ENCODE results near the gene RAD51B.
A peak's percentile ranks its signal among the peaks of the same experiment; 100 is the strongest.

Gene RAD51B

DNA sequence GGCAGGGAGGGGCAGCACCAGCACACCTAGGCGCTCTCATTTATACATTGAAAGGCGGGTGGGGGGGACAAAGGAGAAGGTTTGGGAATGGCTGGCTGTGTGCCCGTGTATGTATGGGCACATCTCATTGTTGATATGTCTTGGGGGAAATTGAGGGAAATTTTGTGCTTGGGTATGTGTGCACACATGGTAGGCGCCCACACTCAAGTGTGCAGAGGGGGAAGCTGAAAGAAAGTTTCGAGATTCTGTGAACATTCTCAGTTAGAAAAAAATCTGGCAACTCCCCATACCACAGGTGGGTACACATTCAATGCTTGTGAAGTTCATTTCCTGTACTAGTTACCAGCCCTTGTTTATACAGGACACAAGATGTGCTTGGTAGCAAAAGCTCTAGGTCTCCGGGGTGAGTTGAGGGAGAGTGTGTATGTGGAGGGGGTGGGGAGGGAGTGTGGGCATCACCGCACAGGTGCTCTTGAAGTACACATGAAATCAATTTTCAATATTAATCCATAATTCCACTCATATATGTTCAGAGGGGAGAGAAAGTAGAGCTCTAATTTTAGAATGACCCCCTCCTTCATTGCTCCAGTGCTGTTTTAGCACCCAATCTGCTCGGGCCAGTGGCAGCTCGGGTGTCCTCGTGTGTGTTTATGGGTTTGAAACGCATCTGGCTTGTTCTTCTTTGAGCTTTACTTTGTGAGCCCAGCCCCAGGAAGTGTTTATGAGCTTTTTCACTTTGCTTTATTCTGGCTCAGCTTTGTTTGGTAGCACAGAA lies 687.3 kb downstream of the RAD51B start:
- no peak for DNase-seq

DNA sequence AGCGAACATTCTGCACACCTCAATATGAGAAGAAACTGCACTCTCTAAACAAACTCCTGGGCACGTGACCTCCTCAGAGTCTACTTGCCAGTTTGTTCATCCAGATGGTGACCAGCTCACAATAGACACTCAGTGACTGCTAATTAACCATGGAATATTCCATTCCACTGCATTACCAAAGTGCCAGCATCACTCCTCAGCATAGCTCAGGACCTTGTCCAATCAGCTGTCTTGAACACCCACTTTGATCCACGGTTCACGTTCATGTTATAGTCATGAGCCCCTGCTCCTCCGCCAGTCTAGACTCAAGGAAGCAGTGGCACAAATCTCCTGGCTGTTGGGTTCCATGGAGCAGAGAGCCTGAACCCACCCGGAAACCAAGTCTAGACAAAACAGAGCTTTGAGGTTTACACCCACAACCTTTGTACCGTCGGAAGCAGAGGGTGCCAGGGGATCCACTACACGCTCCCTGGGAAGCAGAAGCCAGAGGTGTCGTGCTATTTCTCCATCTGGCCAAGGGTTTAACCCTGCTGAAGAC lies 688.0 kb downstream of the RAD51B start:
- no peak for DNase-seq

DNA sequence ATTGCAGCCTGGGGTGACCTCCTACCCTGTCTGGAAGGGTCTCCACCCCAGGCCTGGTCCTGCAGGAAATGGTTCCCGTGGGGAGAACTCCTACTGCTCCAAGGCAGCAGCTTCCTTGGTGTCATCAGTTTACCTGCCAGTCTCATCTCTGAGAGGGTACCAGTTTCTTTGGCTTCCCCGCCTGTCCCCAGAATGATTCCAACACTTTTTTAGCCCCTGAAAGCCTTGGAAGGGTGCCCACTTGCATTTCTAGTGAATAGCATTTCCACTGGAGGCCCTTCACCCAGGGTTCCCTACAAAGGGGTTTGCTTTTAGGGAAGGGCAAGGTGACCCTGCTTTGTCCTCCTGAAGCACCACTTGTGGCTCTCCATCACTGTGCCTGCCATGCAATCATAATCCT lies 689.0 kb downstream of the RAD51B start:
- DNase-seq: no peak

DNA sequence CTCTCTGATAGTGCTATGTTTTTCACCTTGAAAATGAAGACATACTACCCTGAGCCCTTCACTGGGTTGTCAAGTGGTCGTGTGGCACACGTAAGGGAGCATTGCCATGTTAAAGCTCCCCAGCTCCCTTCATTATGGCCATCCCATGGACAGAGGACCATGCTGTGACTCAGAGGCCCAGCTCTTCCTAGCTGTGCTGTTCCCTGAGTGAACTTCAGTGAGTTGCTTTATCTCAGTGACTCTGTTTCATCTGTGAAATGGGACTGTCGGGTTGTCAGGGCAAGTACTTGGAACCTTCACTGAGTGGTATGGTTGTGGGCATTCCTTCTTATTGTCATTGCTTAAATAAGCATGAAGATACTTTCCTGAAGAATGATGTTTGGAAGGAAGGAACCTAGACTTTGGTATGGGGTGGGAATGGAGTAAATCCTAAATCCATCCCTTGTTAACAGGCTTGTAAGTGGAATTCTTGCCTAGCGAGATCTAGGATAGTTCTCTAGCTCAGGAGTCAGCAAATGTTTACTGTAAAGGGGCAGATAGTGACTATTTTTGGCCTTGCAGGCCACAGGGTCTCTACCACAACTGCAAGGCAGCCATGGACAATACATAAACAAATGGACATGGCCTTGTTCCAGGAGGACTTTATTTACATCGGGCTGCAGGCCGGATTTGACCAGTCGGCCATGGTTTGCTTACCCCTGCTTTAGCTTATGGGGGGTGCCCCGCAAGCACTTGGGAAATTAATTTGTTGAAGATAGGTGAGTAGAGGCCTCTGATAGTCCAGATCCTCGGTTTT lies 689.8 kb downstream of the RAD51B start:
- no peak for DNase-seq

DNA sequence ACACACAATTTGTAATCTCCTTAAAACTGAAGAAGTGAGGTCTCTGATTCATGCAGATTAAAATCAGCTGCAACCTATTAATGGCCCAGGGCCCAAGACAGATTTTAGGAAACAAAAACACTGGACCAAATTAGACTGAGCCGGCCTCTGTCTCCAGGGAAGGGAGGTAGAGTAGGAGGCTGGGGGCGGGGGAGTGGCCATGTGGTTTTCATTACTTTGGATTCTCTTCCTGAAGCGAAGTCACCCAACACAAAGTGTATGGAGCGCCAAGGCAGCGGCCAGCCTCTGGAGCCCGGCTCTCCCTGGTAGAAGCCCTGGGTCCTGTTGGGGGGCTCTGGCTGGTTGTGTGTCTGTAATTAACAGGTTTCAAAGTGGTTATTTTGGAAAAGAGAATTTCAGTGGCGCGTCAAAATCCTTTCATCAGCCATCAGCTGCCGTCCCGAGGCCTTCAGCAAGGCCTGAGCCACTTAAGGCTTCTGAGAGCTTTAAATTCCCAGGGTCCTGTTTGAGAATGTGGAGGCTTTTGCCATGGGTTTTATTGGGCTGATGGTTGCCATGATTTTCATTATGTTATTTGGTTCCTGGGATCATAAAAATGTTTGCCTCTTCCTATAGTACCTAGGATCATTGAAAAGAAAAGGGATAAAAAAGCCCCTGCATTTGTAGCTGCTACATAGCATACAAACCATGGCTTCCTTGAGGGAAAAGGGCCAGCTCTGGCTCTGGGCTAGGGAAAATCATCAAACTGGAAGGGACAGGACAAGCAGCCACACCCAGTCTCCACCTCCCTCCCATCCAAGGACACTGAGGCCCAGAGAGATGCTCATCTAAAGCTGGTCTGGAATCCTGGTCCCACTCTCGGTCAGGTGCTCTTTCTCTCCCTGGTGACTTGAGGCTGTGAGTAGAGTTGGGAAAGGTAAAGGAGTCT lies 690.9 kb downstream of the RAD51B start:
- peak; percentile 61 for DNase-seq

DNA sequence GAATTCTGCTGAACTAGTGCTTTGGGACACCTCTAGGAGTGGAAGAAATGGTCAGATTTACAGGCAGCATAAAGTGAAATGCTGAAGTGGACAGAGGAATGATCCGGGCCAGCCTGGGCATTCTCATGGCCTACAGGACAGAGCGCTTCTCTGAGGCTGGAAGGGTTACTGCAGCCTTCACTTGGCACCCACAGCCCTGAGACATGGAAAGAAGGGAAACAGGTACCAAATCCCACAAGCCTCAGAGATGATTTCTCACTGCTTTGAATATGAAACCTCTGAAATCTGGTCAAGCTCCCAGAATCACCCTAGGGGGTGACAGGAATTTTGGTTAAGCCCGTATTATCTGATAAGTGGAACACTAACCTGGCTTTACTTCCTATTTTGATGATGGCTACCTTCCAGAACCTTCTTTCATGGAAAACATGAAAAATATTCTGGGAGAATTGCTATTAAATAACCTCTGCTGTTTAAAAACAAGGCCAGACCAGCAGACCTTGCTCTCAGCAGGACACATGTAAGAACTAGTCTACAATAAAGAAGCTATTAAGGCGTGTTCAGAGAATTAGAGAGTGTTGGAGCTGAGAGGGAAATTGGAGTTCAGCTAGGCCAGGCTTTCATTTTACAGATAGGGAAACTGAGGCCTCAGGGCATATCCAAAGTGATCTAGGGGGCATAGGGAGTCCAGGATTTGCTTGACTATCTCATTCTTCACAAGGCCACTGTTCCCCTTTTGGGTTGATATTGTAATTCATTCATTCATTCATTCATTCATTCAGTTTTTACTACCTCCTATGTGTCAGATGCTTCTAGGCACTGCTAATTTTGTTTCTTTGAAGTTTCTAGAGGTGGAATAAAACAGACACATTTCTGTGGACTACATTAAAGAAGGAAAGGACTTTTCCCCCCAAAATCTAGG lies 691.8 kb downstream of the RAD51B start:
- DNase-seq: no peak

DNA sequence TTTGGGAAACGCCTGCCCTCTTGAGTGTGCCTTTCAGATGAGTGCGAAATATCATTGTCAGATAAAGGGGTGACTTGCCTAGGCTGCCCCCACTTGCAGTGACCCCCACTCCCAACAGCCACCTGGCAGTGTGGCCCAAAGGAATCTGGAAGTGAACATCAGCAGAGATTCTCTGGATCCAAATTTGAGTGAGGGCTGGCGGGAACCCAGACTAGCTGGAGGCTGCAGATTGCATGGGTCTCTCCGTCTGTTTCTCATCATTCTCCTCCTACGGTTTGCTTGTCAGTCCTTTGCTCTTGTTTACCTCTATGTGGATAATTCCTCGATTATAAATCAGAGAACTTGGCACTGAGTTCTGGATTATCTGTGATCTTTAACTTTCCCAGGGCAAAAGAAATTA lies 692.5 kb downstream of the RAD51B start:
- DNase-seq: no peak

DNA sequence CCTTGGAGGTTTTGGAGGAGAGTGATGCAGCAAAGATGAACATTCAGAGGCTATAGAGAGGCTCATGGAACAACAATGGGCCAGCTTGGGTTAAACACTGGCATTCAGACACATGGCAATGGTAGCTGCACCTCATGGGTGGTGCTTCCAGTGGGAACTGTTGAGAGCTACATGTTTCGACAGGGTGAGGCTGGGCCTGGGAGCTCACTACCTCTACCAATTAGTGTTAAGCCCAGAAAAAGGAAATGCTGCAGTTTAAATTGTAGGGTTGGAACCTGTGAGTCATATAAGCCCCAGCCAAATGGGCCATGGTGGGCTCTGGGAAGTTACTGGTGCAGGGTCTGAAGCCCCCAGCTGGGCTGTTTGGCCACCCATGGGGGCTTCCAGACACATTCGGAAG lies 693.6 kb downstream of the RAD51B start:
- DNase-seq: no peak

DNA sequence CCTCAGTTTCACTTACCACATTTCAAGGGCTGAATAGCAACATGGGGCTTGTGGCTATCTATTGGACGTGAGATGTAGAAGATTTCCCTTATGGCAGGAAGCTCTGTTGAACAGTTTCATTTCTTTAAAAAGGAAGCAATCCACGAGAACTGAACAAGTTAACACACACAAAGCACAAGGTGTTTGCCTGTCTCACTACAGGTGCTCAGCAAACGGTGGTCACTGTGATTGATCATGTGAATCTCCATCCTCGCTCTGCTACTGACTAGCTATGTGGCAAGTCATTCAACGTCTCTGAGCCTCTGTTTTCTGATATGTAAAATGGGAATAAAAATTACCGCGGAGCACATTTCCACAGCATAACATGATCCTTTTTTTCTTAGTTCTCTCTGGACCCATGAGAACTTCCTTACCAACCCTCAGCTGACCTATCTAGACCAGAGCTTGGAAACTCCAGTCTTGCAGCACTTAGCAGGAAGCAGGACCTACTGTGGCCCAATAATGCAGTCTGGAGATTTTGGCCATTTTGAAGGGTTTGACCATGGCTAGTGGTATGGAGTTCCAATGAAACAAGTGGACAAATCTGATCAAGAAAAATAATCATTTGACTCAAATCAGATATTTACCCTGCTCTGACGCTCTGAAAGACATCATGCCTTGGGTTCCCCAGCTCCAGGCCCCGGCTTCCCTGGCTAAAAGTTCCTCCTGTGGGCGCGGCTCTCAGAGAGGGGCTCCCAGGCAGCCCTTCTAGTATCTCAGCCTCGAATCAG lies 694.4 kb downstream of the RAD51B start:
- no peak for DNase-seq

DNA sequence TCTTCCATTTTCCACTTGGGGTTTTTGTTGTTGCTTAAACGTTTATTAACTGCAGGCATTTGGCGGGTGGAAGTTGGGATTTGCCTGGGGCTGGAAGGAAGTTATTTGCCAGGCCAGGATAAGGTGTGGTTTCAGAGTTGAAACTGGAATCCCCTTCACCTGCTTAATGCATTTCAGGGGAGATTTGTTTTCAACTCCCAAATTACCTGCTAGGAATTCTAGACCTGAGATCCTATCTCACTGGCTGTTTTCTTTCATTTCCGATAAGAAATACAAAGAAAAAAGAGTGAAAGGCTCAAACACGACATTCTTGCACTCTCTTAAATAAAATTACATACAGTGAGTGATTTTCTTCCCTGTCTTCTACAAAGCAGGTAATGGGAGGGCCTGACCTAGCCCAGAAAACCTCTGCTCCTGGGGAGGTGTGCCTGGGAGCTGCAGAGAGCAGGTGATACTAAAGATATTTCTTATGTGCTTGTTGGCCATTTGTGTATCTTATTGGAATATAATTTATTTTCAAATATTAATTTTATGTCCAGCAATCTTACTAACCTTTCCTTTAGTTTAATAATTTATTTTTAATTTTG lies 695.1 kb downstream of the RAD51B start:
- no peak for DNase-seq

DNA sequence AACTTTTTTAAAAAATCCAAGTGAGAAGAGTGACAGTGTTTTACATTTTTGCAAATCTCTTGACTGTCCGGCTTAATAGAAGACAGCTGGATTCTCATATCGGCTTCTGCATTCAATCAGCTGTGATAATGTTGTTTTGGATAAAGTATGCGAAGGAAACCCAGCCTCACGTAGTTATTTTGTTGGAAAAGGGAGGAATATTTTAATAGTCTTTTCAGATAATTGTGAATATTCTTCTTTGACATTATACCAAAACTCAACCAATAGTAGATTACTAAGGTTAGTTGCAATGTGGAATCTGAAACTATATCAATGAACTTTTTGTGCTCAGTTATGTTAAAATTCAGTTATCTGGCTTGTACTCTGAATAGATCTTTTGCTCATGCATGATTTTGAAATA lies 696.8 kb downstream of the RAD51B start:
- no peak for DNase-seq

DNA sequence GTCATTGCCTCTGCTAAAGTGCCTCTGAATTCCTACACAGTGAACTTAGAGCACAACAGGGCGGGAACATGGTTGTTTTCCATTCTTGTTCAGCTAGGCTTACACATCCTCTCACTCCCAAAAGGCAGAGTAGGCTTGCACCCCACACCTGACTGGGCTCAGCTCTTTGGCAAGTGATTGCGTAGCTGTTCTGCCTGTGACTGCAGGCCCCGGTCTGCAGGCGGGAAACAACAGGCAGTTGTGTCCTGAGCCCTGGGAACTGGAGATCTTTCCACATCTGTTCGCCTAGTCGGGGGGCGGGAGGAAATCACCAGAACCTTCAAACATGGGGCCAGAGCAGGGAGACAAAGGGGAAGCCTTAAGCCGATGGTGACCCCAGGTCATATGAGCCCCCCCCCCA lies 698.6 kb downstream of the RAD51B start:
- no peak for DNase-seq

DNA sequence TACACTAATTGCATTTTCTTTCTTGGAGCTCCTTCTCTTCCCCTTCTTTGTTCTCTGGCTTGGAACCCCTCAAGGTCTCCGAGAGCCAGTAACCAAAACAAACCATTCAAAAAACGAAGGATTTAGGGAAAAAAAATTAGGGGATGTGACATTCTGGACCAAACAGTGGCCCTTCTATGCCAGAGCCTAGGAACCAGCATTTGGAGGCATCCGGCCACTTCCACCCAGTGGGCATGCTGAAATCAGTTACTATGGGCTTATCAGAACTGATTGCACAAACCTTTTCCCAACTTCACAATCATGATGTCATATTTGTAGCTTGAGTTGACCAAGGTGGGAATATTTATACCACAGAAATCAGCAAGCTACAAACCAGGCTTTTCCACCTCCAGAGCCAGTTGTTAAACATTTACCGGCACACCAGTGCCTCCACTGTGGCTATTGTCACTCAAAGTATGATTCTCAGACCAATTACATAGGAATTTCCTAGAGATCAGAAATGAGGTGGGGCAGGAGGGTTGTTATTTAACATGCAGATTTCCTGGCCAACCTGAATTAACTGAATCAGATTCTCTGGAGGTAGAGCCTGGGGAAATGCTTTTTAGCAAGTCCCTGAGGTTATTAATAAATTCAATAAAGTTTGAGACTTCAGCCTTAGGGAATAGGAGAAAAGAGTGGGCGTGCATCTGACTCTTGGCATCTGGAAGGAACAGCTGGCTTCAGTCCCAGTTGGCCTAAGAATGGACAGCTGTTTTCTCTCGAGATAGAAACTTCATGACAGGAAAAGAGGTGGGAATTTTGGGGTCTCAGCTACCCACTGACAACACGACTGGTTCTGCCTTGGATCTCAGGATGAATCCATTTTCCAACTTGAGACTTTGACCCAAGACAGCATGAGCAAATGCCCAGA lies 699.4 kb downstream of the RAD51B start:
- DNase-seq: no peak

DNA sequence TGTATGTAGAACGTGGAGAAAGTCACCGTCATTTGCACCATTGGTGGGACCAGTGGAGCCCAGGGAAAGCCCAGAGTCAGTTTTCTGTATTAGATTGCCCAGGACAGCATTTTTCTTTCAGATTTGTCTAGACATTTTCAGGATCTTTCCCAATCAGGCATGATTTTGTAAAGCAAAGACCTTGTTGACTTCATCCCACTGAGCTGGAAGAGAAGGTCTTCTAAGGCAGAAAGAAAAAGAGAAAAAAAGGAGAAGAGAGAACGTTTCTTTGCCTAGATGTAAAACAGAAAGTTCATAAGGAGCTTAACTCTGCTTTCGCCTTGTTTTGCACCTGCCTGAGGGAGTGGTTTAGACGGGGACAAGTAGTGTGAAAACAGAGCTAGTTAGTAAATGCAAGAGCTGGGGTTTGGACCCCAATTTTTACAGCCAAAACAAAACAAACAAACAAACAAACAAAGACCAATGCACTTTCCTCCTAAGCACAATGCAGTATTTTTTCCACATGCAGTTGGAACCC lies 700.1 kb downstream of the RAD51B start:
- no peak for DNase-seq

DNA sequence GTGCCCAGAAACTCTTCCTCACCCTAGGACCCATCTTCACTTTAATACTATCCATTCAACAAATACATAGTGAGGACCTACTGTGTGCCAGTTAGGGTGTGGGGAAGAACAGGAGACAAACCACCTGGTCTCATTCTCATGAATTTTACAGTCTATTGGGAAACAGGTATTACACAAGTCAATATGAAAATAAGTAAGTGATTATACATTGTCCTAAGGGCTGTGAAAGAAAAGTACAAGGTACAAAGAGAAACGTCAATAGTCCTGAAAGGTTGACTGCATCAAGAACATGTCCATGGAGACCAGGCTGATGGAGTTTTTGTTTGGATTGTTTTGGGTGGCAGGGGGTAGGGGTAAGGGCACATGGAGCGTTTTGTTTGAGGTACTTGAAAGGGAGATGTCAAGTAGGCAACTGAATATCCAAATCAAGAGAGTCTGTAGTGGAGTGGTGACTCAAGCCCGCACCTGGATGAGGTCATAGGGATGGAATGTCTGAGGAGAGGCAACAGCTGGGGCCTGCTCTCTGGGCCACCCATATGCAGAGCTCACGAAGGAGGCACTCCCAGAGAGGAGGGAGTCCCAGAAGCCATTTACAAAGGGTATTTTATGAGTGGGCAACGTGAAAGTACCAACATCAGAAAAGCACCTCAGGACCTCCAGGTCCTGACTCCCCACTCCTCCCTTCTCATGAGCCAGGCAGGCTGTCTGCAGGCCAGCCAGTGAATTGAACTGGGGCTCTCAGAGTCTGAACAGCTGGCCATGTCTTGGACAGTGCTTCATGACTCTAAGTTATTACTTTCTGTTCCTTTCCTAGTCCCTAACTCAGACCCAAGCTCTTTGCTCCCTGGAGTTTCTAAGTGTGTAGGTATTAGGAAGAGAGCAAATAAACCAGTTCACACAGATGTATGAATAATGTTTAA lies 701.3 kb downstream of the RAD51B start:
- DNase-seq: peak; percentile 25

DNA sequence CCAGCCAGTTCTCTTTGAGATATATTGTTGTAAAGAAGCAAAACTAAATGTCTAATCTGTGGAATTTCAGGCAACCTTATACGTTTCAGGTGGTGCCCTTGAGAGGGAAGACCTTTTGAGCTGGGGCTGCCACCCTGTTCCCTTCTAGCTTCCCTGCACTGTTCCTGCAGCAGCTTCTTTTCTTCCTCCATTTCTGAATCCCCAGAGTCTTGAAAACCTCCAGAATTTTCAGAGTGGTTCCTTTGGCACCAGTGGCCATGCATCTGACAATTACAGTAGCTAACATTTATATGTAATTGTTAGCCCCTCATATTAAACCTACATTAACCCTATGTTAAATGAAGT lies 702.0 kb downstream of the RAD51B start:
- DNase-seq: no peak

DNA sequence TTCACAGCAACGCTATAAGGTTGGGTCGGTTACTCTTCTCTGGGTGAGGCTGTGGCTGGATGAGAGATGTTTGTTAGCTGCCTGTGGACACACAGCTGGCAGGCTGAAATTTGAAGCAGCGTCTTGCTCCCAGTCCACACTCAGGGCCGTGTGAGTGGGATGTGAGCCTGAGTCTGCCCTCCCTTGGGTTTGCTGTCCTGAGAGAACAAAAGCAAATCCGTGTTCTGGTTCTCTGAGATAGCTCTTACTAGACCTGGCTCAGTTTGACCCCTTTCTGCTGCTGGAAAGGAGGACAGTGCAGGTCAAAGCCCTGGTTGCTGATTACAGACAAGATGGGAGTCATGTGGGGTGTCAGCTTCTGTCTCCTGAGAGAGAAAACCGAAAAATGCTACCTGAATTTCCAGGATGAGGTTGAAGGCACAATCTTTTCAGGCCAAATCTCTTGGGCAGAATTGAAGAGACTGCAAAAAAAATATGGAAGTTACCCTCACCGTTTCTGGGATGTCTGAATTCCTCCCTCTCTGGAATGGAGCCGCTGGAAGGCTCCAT lies 702.5 kb downstream of the RAD51B start:
- DNase-seq: no peak
